NCI-H1436 treated with DMSO at 0.1 percent for 48 hours (cell line): ENCODE results near the gene JAZF1.

Experiments
- DNase-seq: peaks from one replicate; lab custom pipeline; 2025; lab: John Stamatoyannopoulos, UW

Gene JAZF1

GRCh38 chr7:28106321-28106829, 74.2 kb downstream of the JAZF1 start:
- peak; percentile 82 for DNase-seq

GRCh38 chr7:28105234-28105633, 75.4 kb downstream of the JAZF1 start:
- no peak for DNase-seq

- no peak for DNase-seq
Measured at GRCh38 chr7:28104811-28105210, 75.8 kb downstream of the JAZF1 start.

GRCh38 chr7:28104041-28104541, 76.5 kb downstream of the JAZF1 start:
- no peak for DNase-seq

GRCh38 chr7:28102797-28103196, 77.8 kb downstream of the JAZF1 start:
- DNase-seq, result no peak

GRCh38 chr7:28096713-28097112, 83.9 kb downstream of the JAZF1 start:
- no peak for DNase-seq

- DNase-seq, result no peak
Measured at GRCh38 chr7:28095231-28095630, 85.4 kb downstream of the JAZF1 start.

GRCh38 chr7:28093623-28094232, 86.9 kb downstream of the JAZF1 start:
- DNase-seq, result peak; percentile 23

- DNase-seq, result no peak
Measured at GRCh38 chr7:28091190-28091589, 89.4 kb downstream of the JAZF1 start.

GRCh38 chr7:28088901-28089714, 91.5 kb downstream of the JAZF1 start:
- DNase-seq, result no peak

GRCh38 chr7:28088032-28088431, 92.6 kb downstream of the JAZF1 start:
- no peak for DNase-seq

GRCh38 chr7:28086198-28086597, 94.4 kb downstream of the JAZF1 start:
- DNase-seq, result no peak

- DNase-seq, result no peak
Measured at GRCh38 chr7:28083998-28084985, 96.3 kb downstream of the JAZF1 start.

GRCh38 chr7:28083164-28083997, 97.2 kb downstream of the JAZF1 start:
- no peak for DNase-seq

- no peak for DNase-seq
Measured at GRCh38 chr7:28082071-28082470, 98.5 kb downstream of the JAZF1 start.

- no peak for DNase-seq
Measured at GRCh38 chr7:28081016-28081415, 99.6 kb downstream of the JAZF1 start.

GRCh38 chr7:28078036-28078901, 102.3 kb downstream of the JAZF1 start:
- DNase-seq, result peak; percentile 35

GRCh38 chr7:28077616-28078015, 103.0 kb downstream of the JAZF1 start:
- DNase-seq, result no peak

- no peak for DNase-seq
Measured at GRCh38 chr7:28076423-28077200, 104.0 kb downstream of the JAZF1 start.
